Esophagus muscularis mucosa (tissue), 4 donors: ENCODE data around the gene THAP12. TPM values are rescaled to one million over a fixed set of nuclear protein-coding genes. Genes with fewer than 3 reads are reported as not detected.

Experiments used
- DNase-seq: peaks from one replicate; pipeline ENCODE4 v3.0.0-alpha.2; 2017; ENCODE audit errors: extremely low spot score
- H3K27ac ChIP-seq, 4 donors: fragments of 200-600 bp; sonication (generic); replicated peaks in 1 of 4; 1 replicate in 3 of 4; 2 replicates in 1 of 4; pipeline ENCODE4 v1.5.1; 2016 to 2019; ENCODE audit warnings: mild to moderate bottlenecking in 1 of 4
- H3K27me3 ChIP-seq, 4 donors: fragments of 200-600 bp; sonication (generic); one replicate each; pipeline versions ENCODE4 v1.5.1 to v1.6.0; 2016 to 2019
- H3K36me3 ChIP-seq, 4 donors: fragments of 200-600 bp; sonication (generic); one replicate each; pipeline ENCODE4 v1.5.1; 2016 to 2019
- H3K4me1 ChIP-seq, 4 donors: fragments of 200-600 bp; sonication (generic); one replicate each; pipeline ENCODE4 v1.5.1; 2016 to 2019
- H3K4me3 ChIP-seq, 4 donors: fragments of 200-600 bp; sonication (generic); 1 replicate in 2 of 4; 2 replicates in 2 of 4; pipeline ENCODE4 v1.5.1; 2016 to 2019; ENCODE audit warnings: mild to moderate bottlenecking in 4 of 4, moderate library complexity in 1 of 4
- H3K9me3 ChIP-seq, 4 donors: fragments of 200-600 bp; sonication (generic); 1 replicate in 3 of 4; 2 replicates in 1 of 4; pipeline ENCODE4 v1.5.1; 2016 to 2019
- CTCF ChIP-seq, 3 experiments: fragments of 200-600 bp in 2 of 3; fragments of 450-650 bp in 1 of 3; sonication (generic) in 2 of 3; IDR thresholded peaks; one replicate each; pipeline ENCODE4 v1.5.1; 2017 to 2019; ENCODE audit warnings: antibody characterized with exemption in 3 of 3, mild to moderate bottlenecking in 2 of 3, moderate library complexity in 1 of 3
- EP300 ChIP-seq: sonication (generic); formaldehyde crosslinking; IDR thresholded peaks from one replicate; pipeline ENCODE4 v1.6.1; 2017; ENCODE audit warnings: antibody characterized with exemption
- POLR2A ChIP-seq: fragments of 450-650 bp; IDR thresholded peaks from one replicate; pipeline ENCODE4 v1.6.1; 2017; ENCODE audit warnings: antibody characterized with exemption, moderate library complexity, mild to moderate bottlenecking, low read depth
- POLR2AphosphoS5 ChIP-seq, 2 donors: sonication (generic); formaldehyde crosslinking; IDR thresholded peaks; one replicate each; pipeline ENCODE4 v1.6.1; 2017; ENCODE audit warnings: antibody characterized with exemption in 2 of 2
- WGBS: methylation state at CpG from one replicate; pipeline ENCODE4 v1.1.5; 2018; 5-methylcytosine and 5-hydroxymethylcytosine counted together
- intact Hi-C: fragments of 100-400 bp; cut with DNase I; formaldehyde crosslinking; loops from one replicate; pipeline ENCODE4 v1.15.1; 2023
- total RNA-seq, 4 donors: library from RNA; depleted of rRNA; stranded (reverse); fragments of >200 nt; gene quantifications; one replicate each; pipeline versions ENCODE4 v1.1.0 to v1.2.1, GENCODE V29; 2016

The THAP12 gene
- total RNA-seq, 4 donors from 2014 or later, result 20.7 to 28.8 (median 27.0) TPM

GRCh38 chr11:76334826-76335389, 46.0 kb downstream of the THAP12 start:
- intact Hi-C loops, result no loop called here
- peaks cover 3 to 15% (median 6%) of the 10 kb centered on the region in 4 donors for H3K4me1 ChIP-seq
- H3K27ac ChIP-seq, result no peak overlapping the region
- no peaks in the 10 kb centered on the region for H3K36me3 ChIP-seq
- no peaks in the 10 kb centered on the region for H3K27me3 ChIP-seq
- TF ChIP-seq POLR2AphosphoS5 (IDR thresholded peaks at IDR 0.05), result no peak
- no peak for TF ChIP-seq EP300
- no peak for TF ChIP-seq CTCF (IDR thresholded peaks at IDR 0.05)
- TF ChIP-seq POLR2A, result no peak
- 82% methylated on average over 4 of the region's 5 CpGs for WGBS
- H3K9me3 ChIP-seq, result peaks cover 0 to 6% (median 0%) of the 10 kb centered on the region in 4 donors
- H3K4me3 ChIP-seq, result no peak overlapping the region
- DNase-seq, result no peak

GRCh38 chr11:76330651-76331050, 50.3 kb downstream of the THAP12 start:
- Histone ChIP-seq H3K4me1 (peaks cover 0 to 7% (median 0%) of the 10 kb centered on the region in 4 donors), H3K27me3 (no peaks in the 10 kb centered on the region), H3K36me3 (no peaks in the 10 kb centered on the region), H3K4me3 (no peak overlapping the region), H3K9me3 (peaks cover 0 to 6% (median 0%) of the 10 kb centered on the region in 4 donors), H3K27ac (no peak overlapping the region)
- 97% methylated on average over 5 of the region's 7 CpGs for WGBS
- intact Hi-C loops, result no loop called here
- TF ChIP-seq POLR2AphosphoS5 (IDR thresholded peaks at IDR 0.05) (no peak), POLR2A (no peak), CTCF (IDR thresholded peaks at IDR 0.05) (no peak), EP300 (no peak)
- no peak for DNase-seq

- no peak for DNase-seq
- intact Hi-C loops, result no loop called here
- no peak overlapping the region for H3K4me3 ChIP-seq
- no peaks in the 10 kb centered on the region for H3K27me3 ChIP-seq
- peaks cover 0 to 7% (median 0%) of the 10 kb centered on the region in 4 donors for H3K4me1 ChIP-seq
- no peak overlapping the region for H3K27ac ChIP-seq
- H3K9me3 ChIP-seq, result peaks cover 0 to 3% (median 0%) of the 10 kb centered on the region in 4 donors
- H3K36me3 ChIP-seq, result no peaks in the 10 kb centered on the region
- no peak for TF ChIP-seq POLR2A
- TF ChIP-seq EP300, result no peak
- no peak for TF ChIP-seq CTCF (IDR thresholded peaks at IDR 0.05)
- no peak for TF ChIP-seq POLR2AphosphoS5 (IDR thresholded peaks at IDR 0.05)
- WGBS, result 92% methylated on average over 4 of the region's 4 CpGs
Measured at GRCh38 chr11:76329983-76330382, 50.9 kb downstream of the THAP12 start.

GRCh38 chr11:76329084-76329648, 51.8 kb downstream of the THAP12 start:
- Histone ChIP-seq H3K27ac (no peak overlapping the region), H3K4me1 (peaks cover 0 to 7% (median 0%) of the 10 kb centered on the region in 4 donors), H3K36me3 (no peaks in the 10 kb centered on the region), H3K4me3 (no peak overlapping the region), H3K27me3 (no peaks in the 10 kb centered on the region), H3K9me3 (no peaks in the 10 kb centered on the region)
- DNase-seq, result no peak
- TF ChIP-seq POLR2A, result no peak
- no peak for TF ChIP-seq POLR2AphosphoS5 (IDR thresholded peaks at IDR 0.05)
- TF ChIP-seq EP300, result no peak
- 75% methylated on average over 8 of the region's 8 CpGs for WGBS
- intact Hi-C loops, result no loop called here

- no peak for DNase-seq
- Histone ChIP-seq H3K36me3 (no peaks in the 10 kb centered on the region), H3K9me3 (no peaks in the 10 kb centered on the region), H3K27me3 (peaks cover 0 to 11% (median 0%) of the 10 kb centered on the region in 4 donors), H3K4me3 (no peak overlapping the region), H3K4me1 (peaks cover 0 to 7% (median 0%) of the 10 kb centered on the region in 4 donors), H3K27ac (no peak overlapping the region)
- intact Hi-C loops, result no loop called here
- TF ChIP-seq POLR2AphosphoS5 (IDR thresholded peaks at IDR 0.05), result no peak
- TF ChIP-seq POLR2A, result no peak
- WGBS, result 97% methylated on average over 7 of the region's 9 CpGs
Measured at GRCh38 chr11:76327756-76328388, 53.1 kb downstream of the THAP12 start.
